GM12892 (cell line): ENCODE results near the gene CYGB.

Experiments
- DNase-seq: peaks from one replicate; pipeline ENCODE4 v3.0.0; 2011; ENCODE audit not compliant: insufficient read length
- FAIRE-seq: peaks from 2 replicates; lab custom pipeline; 2011; peaks lifted over from hg19 to GRCh38; lab: Jason Lieb, UNC
- POLR2A ChIP-seq: IDR thresholded peaks from 2 replicates; pipeline ENCODE4 v1.6.1; 2011; ENCODE audit warnings: low read depth, low read length, control low read depth
- POLR2AphosphoS5 ChIP-seq: IDR thresholded peaks from 2 replicates; pipeline ENCODE4 v1.6.1; 2011; ENCODE audit warnings: low read depth, low read length, control low read depth
- TAF1 ChIP-seq: IDR thresholded peaks from 2 replicates; pipeline ENCODE4 v1.6.1; 2011; ENCODE audit warnings: low read depth, mild to moderate bottlenecking, control low read depth, low read length, borderline replicate concordance

CYGB gene

GRCh38 chr17:76487451-76488192, 49.9 kb downstream of the CYGB start:
- no peak for FAIRE-seq
- DNase-seq, result no peak
- TF ChIP-seq POLR2AphosphoS5, result no peak
- TF ChIP-seq TAF1, result no peak
- no peak for TF ChIP-seq POLR2A

GRCh38 chr17:76485569-76485968, 51.9 kb downstream of the CYGB start:
- no peak for DNase-seq
- TF ChIP-seq POLR2A, result no peak
- no peak for TF ChIP-seq TAF1
- no peak for TF ChIP-seq POLR2AphosphoS5
- no peak for FAIRE-seq

- no peak for FAIRE-seq
- DNase-seq, result no peak
- no peak for TF ChIP-seq POLR2AphosphoS5
- TF ChIP-seq POLR2A, result no peak
- TF ChIP-seq TAF1, result no peak
Observed at GRCh38 chr17:76484228-76484725, 53.2 kb downstream of the CYGB start.

- DNase-seq (peak; percentile 83), FAIRE-seq (peak; percentile 95)
- TF ChIP-seq POLR2AphosphoS5, result no peak; the same call in 1 of the 2 replicates
- TF ChIP-seq POLR2A, result 0 out of 2 replicates have a peak, but pooled peaks have one; percentile 31
- TF ChIP-seq TAF1, result 0 out of 2 replicates have a peak, but pooled peaks have one; percentile 50
Observed at GRCh38 chr17:76481071-76481655, 56.3 kb downstream of the CYGB start.

- FAIRE-seq (no peak), DNase-seq (no peak)
- TF ChIP-seq TAF1, result no peak
- no peak for TF ChIP-seq POLR2AphosphoS5
- no peak for TF ChIP-seq POLR2A
Observed at GRCh38 chr17:76480632-76481031, 56.9 kb downstream of the CYGB start.

- FAIRE-seq, result no peak
Observed at GRCh38 chr17:76479515-76480060, 57.9 kb downstream of the CYGB start.

GRCh38 chr17:76478730-76479514, 58.6 kb downstream of the CYGB start:
- FAIRE-seq (no peak), DNase-seq (no peak)
- no peak for TF ChIP-seq POLR2AphosphoS5
- TF ChIP-seq TAF1, result no peak
- no peak for TF ChIP-seq POLR2A

More at GRCh38 chr17:76479515-76480060, 57.9 kb downstream of the CYGB start:
- DNase-seq, result no peak
- TF ChIP-seq POLR2AphosphoS5 (no peak), POLR2A (no peak), TAF1 (no peak)

GRCh38 chr17:76478097-76478496, 59.4 kb downstream of the CYGB start:
- DNase-seq (no peak), FAIRE-seq (no peak)
- no peak for TF ChIP-seq POLR2AphosphoS5
- TF ChIP-seq TAF1, result no peak
- TF ChIP-seq POLR2A, result no peak

GRCh38 chr17:76477576-76477975, 59.9 kb downstream of the CYGB start:
- no peak for DNase-seq
- FAIRE-seq, result no peak
- TF ChIP-seq POLR2A (no peak), TAF1 (no peak), POLR2AphosphoS5 (no peak)
